GM12878 (cell line): ENCODE measurements around the gene ABHD17C. TPM values are rescaled to one million over a fixed set of nuclear protein-coding genes. Genes with fewer than 3 reads are reported as not detected.

Experiments
- ATAC-seq: fragments of 200-7000 bp; cut with Tn5 transposase; 3 replicates; pipeline ENCODE4 v1.9.1; 2020; ENCODE audit warnings: mild to moderate bottlenecking, moderate library complexity
- BruUV-seq: library from RNA; stranded (reverse); fragments of 400-500 nt; replicated peaks from 2 replicates; lab custom pipeline; 2021; lab: Mats Ljungman, UMichigan
- CTCF ChIA-PET: fragments of 300-600 bp; sonication (Branson Sonifier 250); formaldehyde crosslinking; extraction: SDS; loops from one replicate; lab custom pipeline; 2021; ENCODE audit warnings: inconsistent platforms; lab: Yijun Ruan, JAX
- POLR2A ChIA-PET: fragments of 350-600 bp; formaldehyde crosslinking; extraction: SDS; loops from one replicate; lab custom pipeline; 2021; ENCODE audit warnings: inconsistent platforms; lab: Charles Lee
- RAD21 ChIA-PET: fragments of 300-600 bp; sonication (Branson Sonifier 250); formaldehyde crosslinking; loops from one replicate; lab custom pipeline; 2023; ENCODE audit warnings: antibody characterized with exemption; ENCODE audit not compliant: unreplicated experiment; lab: Charles Lee
- SMC1A ChIA-PET: fragments of 300-600 bp; sonication (Branson Sonifier 250); formaldehyde crosslinking; loops from one replicate; lab custom pipeline; 2023; ENCODE audit not compliant: unreplicated experiment, uncharacterized antibody; lab: Charles Lee
- DNase-seq: peaks from one replicate; pipeline ENCODE4 v3.0.0-alpha.2; 2011; ENCODE audit warnings: low read depth, low spot score
- FAIRE-seq: peaks from 3 replicates; lab custom pipeline; 2011; peaks lifted over from hg19 to GRCh38; lab: Jason Lieb, UNC
- H2AFZ ChIP-seq: 2 replicates; pipeline ENCODE4 v1.6.0; 2011; ENCODE audit warnings: low read depth, low read length, control low read depth; ENCODE audit not compliant: control insufficient read depth
- H3K27ac ChIP-seq: 2 replicates; pipeline ENCODE4 v1.5.1; 2011; ENCODE audit warnings: control low read depth; ENCODE audit not compliant: control insufficient read depth, insufficient read depth
- H3K27me3 ChIP-seq, 2 experiments: replicated peaks in 1 of 2; 2 replicates each; pipeline versions ENCODE4 v1.6.0 to v1.6.1; 2011; ENCODE audit warnings: low read length in 1 of 2; ENCODE audit not compliant: control insufficient read depth in 2 of 2, insufficient read depth in 2 of 2
- H3K36me3 ChIP-seq, 2 experiments: 2 replicates each; pipeline ENCODE4 v1.5.1; 2011; ENCODE audit warnings: low read length in 1 of 2; ENCODE audit not compliant: control insufficient read depth in 2 of 2, insufficient read depth in 2 of 2
- H3K4me1 ChIP-seq: 2 replicates; pipeline ENCODE4 v1.6.1; 2011; ENCODE audit warnings: mild to moderate bottlenecking, low read length, moderate library complexity, mixed read lengths; ENCODE audit not compliant: control insufficient read depth, insufficient read depth
- H3K4me2 ChIP-seq: 2 replicates; pipeline ENCODE4 v1.6.0; 2011; ENCODE audit warnings: control low read depth; ENCODE audit not compliant: control insufficient read depth, insufficient read depth
- H3K4me3 ChIP-seq: fragments of 200-600 bp; sonication (generic); 2 replicates; pipeline ENCODE4 v1.5.1; 2016
- H3K79me2 ChIP-seq: 2 replicates; pipeline ENCODE4 v1.6.0; 2011; ENCODE audit warnings: low read length; ENCODE audit not compliant: control insufficient read depth, insufficient read depth
- H3K9ac ChIP-seq: 2 replicates; pipeline ENCODE4 v1.8.0; 2011; ENCODE audit warnings: low read length, control low read depth, mixed read lengths; ENCODE audit not compliant: control insufficient read depth, insufficient read depth
- H3K9me3 ChIP-seq: replicated peaks from 3 replicates; pipeline ENCODE4 v1.5.1; 2011; ENCODE audit warnings: mild to moderate bottlenecking, low read length; ENCODE audit not compliant: control insufficient read depth, insufficient read depth
- H4K20me1 ChIP-seq: 2 replicates; pipeline ENCODE4 v1.6.0; 2011; ENCODE audit not compliant: control insufficient read depth, insufficient read depth
- ELK1 ChIP-seq: IDR thresholded peaks from 2 replicates; pipeline ENCODE4 v1.6.1; 2012; ENCODE audit warnings: low read depth, low read length, improper control_type of control experiment
- IKZF1 ChIP-seq: fragments of 450-650 bp; conservative IDR thresholded peaks from 2 replicates; pipeline ENCODE4 v1.6.1; 2017; ENCODE audit warnings: antibody characterized with exemption, mild to moderate bottlenecking
- NFXL1 ChIP-seq: fragments of 450-650 bp; IDR thresholded peaks from 2 replicates; pipeline ENCODE4 v1.6.1; 2017; ENCODE audit warnings: antibody characterized with exemption, mild to moderate bottlenecking, borderline replicate concordance
- YBX1 ChIP-seq: fragments of 450-650 bp; IDR thresholded peaks from 2 replicates; pipeline ENCODE4 v1.6.1; 2016; ENCODE audit warnings: antibody characterized with exemption
- WGBS: methylation state at CpG from one replicate; pipeline ENCODE4 v1.1.6; 2016; ENCODE audit warnings: low lambda C conversion rate; ENCODE audit not compliant: insufficient replicate concordance, insufficient coverage; ENCODE audit errors: missing lambda C conversion rate; 5-methylcytosine and 5-hydroxymethylcytosine counted together
- in situ Hi-C: fragments of 300-500 bp; cut with MboI; formaldehyde crosslinking; loops from 9 replicates; pipeline ENCODE4 v1.14.3; 2018; ENCODE audit warnings: mixed read lengths
- intact Hi-C: fragments of 100-400 bp; cut with micrococcal nuclease; formaldehyde crosslinking; loops from one replicate; pipeline ENCODE4 v1.14.2; 2022; ENCODE audit not compliant: unreplicated experiment
- polyA plus RNA-seq, 11 experiments: library from polyadenylated mRNA; depleted of rRNA in 4 of 11; unstranded in 6 of 11; stranded (reverse) in 5 of 11; fragments of >200 nt; fragmentation: Nextera tagmentation in 4 of 11; fragmentation: Illumina TruSeq in 1 of 11; extraction: Ambion mirVana in 4 of 11; extraction: Trizol in 1 of 11; gene quantifications; 1 replicate in 1 of 11; 2 replicates in 10 of 11; pipeline versions ENCODE4 v1.2.1 to v1.2.3, GENCODE V29; 2011 to 2016; ENCODE audit warnings: inconsistent platforms in 2 of 11, missing spikeins in 2 of 11, low read depth in 1 of 11
- total RNA-seq, 4 experiments: library from RNA; depleted of rRNA in 3 of 4; stranded (reverse); fragments of >200 nt in 3 of 4; fragmentation: Illumina TruSeq in 1 of 4; extraction: Trizol in 1 of 4; gene quantifications; 2 replicates each; pipeline versions ENCODE4 v1.2.1 to v1.2.3, GENCODE V29; 2013 to 2021

The ABHD17C gene
- total and polyA plus RNA-seq, 10 of the 15 experiments (the other 5 are each of a cell fraction or from before 2014, with no cell fraction given) = 0.92 to 11.4 (median 5.5) TPM

- WGBS = 19% methylated on average over 7 of the region's 7 CpGs
- Histone ChIP-seq H3K27me3 (peaks cover 18 to 20% of the 10 kb centered on the region in 2 experiments), H3K4me1 (no peaks in the 10 kb centered on the region), H3K9ac (no peak overlapping the region), H3K9me3 (no peaks in the 10 kb centered on the region), H3K4me2 (no peak overlapping the region), H3K4me3 (no peak overlapping the region), H4K20me1 (no peaks in the 10 kb centered on the region), H3K27ac (no peak overlapping the region), H3K79me2 (no peaks in the 10 kb centered on the region), H2AFZ (no peak overlapping the region), H3K36me3 (no peaks in the 10 kb centered on the region)
- BruUV-seq = no TSS peak
- no peak for ATAC-seq
- intact Hi-C loops (no loop called here), in situ Hi-C loops (loop anchor here (5.0 to 10.0 kb wide), 2 partner anchors 214 to 321 kb away; no protein-coding TSS in a partner anchor)
- RAD21 ChIA-PET = interaction anchor here (1.9 to 4.2 kb wide), 3 partner anchors 191 to 323 kb away, joined by 10 to 59 read pairs (median 49); no protein-coding TSS in a partner anchor
- CTCF ChIA-PET = interaction anchor here (1.0 to 7.4 kb wide), 5 partner anchors 8 to 487 kb away, joined by 3 to 130 read pairs (median 13); no protein-coding TSS in a partner anchor
- POLR2A ChIA-PET = no interaction called here
- no peak for FAIRE-seq
- SMC1A ChIA-PET = interaction anchor here (0.9 to 1.0 kb wide), 2 partner anchors 159 to 191 kb away, joined by 3 read pairs; no protein-coding TSS in a partner anchor
- DNase-seq = no peak
- TF ChIP-seq IKZF1 (no peak), YBX1 (no peak), NFXL1 (no peak), ELK1 (no peak)
Observed at GRCh38 chr15:80778621-80778963, 83.5 kb downstream of the ABHD17C start.
